ENCODE measurements around the gene LITAFD. TPM values are rescaled to one million over a fixed set of nuclear protein-coding genes. Genes with fewer than 3 reads are reported as not detected.

Gene LITAFD
- total RNA-seq: not detected in 2 replicates

GRCh38 chr16:8882041-8882617, at the start of gene LITAFD:
LITAFD (plus strand) TSS chr16:8882351; CDS start chr16:8884356, 2,005 bp downstream.

GRCh38 chr16:8868416-8869211, 13.5 kb upstream of the LITAFD start, which contains the start of gene CARHSP1:
CARHSP1 (minus strand) TSS chr16:8869006; CDS start chr16:8859328, 9,678 bp downstream.

Other genes with a start within 250 kb of the LITAFD start
- gene ABAT, start 207.7 kb upstream of the LITAFD start, total RNA-seq: 0.98 and 1.1 TPM in 2 replicates
- 2.9 and 4.6 TPM in 2 replicates for gene TMEM186, start 84.7 kb upstream of the LITAFD start, total RNA-seq
- gene PMM2, start 84.5 kb upstream of the LITAFD start, total RNA-seq: 49.6 and 52.4 TPM in 2 replicates
- 59.0 and 97.0 TPM in 2 replicates for gene CARHSP1, start 13.3 kb upstream of the LITAFD start, total RNA-seq
- gene USP7, start 81.6 kb downstream of the LITAFD start, total RNA-seq: 66.0 and 67.3 TPM in 2 replicates
- gene HAPSTR1, start 209.3 kb downstream of the LITAFD start, total RNA-seq: 83.3 and 90.6 TPM in 2 replicates